Measurements from ENCODE around the gene S100A14. TPM values are rescaled to one million over a fixed set of nuclear protein-coding genes. Genes with fewer than 3 reads are reported as not detected.
"Not testable (repeated sequence)": the region's sequence is repeated elsewhere in the genome, so short reads cannot be mapped to it uniquely, and the experiment has no call there.

The S100A14 gene
- total RNA-seq, 1 experiment from 2014 or later: 624 TPM

DNA sequence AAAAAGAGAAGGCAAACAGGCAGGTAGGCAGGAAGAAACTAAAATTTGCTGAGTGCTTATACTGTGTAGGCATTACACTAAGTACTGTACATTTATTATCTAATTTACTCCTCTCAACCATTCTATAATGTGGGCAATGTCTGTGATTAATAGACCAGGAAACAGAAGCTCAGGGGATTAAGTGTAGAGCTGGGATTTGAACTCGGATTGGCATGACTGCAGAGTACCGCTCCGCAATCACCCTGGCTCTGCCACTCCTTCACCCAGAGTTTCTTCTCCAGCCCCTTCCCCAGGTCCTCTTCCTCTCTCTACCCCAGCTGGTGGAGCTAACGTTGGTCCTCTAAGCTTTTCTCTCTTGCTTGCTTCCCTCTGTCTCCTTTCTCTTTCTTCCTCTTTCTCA lies 39.0 kb downstream of the S100A14 start:
- Mint-ChIP-seq H3K27ac (ENCODE audit: unreplicated experiment) (peak overlapping the region; percentile 73), H3K4me3 (ENCODE audit: unreplicated experiment) (peak overlapping the region; percentile 16), H3K36me3 (ENCODE audit: insufficient read depth, unreplicated experiment) (peaks cover 20% of the 10 kb centered on the region), H3K27me3 (ENCODE audit: insufficient read depth, unreplicated experiment) (no peaks in the 10 kb centered on the region), H3K4me1 (ENCODE audit: low read depth, unreplicated experiment) (peaks cover 45% of the 10 kb centered on the region), H3K9me3 (ENCODE audit: unreplicated experiment) (no peaks in the 10 kb centered on the region)
- Histone ChIP-seq H3K4me1 (peaks cover 63% of the 10 kb centered on the region), H3K36me3 (ENCODE audit: control insufficient read depth, insufficient read depth, low read length) (no peaks in the 10 kb centered on the region), H3K27me3 (replicated peaks; ENCODE audit: control insufficient read depth, insufficient read depth, low read length) (no peaks in the 10 kb centered on the region), H3K9me3 (no peaks in the 10 kb centered on the region), H3K4me3 (ENCODE audit: low read depth, low read length) (no peak overlapping the region)
- no TSS peak for BruUV-seq (replicated peaks)
- DNase-seq: no peak
- TF ChIP-seq, protein P1, sequence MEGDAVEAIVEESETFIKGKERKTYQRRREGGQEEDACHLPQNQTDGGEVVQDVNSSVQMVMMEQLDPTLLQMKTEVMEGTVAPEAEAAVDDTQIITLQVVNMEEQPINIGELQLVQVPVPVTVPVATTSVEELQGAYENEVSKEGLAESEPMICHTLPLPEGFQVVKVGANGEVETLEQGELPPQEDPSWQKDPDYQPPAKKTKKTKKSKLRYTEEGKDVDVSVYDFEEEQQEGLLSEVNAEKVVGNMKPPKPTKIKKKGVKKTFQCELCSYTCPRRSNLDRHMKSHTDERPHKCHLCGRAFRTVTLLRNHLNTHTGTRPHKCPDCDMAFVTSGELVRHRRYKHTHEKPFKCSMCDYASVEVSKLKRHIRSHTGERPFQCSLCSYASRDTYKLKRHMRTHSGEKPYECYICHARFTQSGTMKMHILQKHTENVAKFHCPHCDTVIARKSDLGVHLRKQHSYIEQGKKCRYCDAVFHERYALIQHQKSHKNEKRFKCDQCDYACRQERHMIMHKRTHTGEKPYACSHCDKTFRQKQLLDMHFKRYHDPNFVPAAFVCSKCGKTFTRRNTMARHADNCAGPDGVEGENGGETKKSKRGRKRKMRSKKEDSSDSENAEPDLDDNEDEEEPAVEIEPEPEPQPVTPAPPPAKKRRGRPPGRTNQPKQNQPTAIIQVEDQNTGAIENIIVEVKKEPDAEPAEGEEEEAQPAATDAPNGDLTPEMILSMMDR (IDR thresholded peaks at IDR 0.05; ENCODE audit: insufficient read depth in 1 of 2, low read depth in 1 of 2, low read length in 1 of 2, severe bottlenecking in 1 of 2, unreplicated experiment in 1 of 2): no peak
- intact Hi-C loops (cut with micrococcal nuclease; ENCODE audit: unreplicated experiment): loop anchor here (5.0 kb wide), 1 partner anchor 95 kb away; the partner anchor contains the start of gene ILF2
- POLR2A ChIA-PET: interaction anchor here (0.5 to 2.8 kb wide), 8 partner anchors 11 to 301 kb away, joined by 3 to 25 read pairs (median 6); partner anchors contain the start of genes CHTOP, S100A13, S100A14 and S100A16
- CTCF ChIA-PET: interaction anchor here (0.6 to 1.5 kb wide), 6 partner anchors 9 to 50 kb away, joined by 3 to 10 read pairs (median 5); partner anchors contain the start of genes S100A1, S100A13 and S100A14

- H3K4me3 ChIP-seq (ENCODE audit: low read depth, low read length); BruUV-seq (replicated peaks); H3K36me3 ChIP-seq (ENCODE audit: control insufficient read depth, insufficient read depth, low read length); H3K4me3 Mint-ChIP-seq (ENCODE audit: unreplicated experiment); H3K27me3 Mint-ChIP-seq (ENCODE audit: insufficient read depth, unreplicated experiment); H3K27me3 ChIP-seq (replicated peaks; ENCODE audit: control insufficient read depth, insufficient read depth, low read length); H3K9me3 Mint-ChIP-seq (ENCODE audit: unreplicated experiment); H3K9me3 ChIP-seq: not testable (repeated sequence)
- peak; percentile 68 to 80 for DNase-seq
- CTCF ChIA-PET: interaction anchor here (0.9 to 1.3 kb wide), 4 partner anchors 37 to 56 kb away, joined by 3 to 8 read pairs (median 4); partner anchors contain the start of genes S100A13 and S100A16
- POLR2A ChIA-PET: interaction anchor here (0.9 to 1.2 kb wide), 5 partner anchors 9 to 58 kb away, joined by 3 to 9 read pairs (median 3); partner anchors contain the start of genes CHTOP, S100A13 and S100A14
- Mint-ChIP-seq H3K27ac (ENCODE audit: unreplicated experiment) (peak overlapping the region; percentile 73), H3K36me3 (ENCODE audit: insufficient read depth, unreplicated experiment) (peaks cover 20% of the 10 kb centered on the region), H3K4me1 (ENCODE audit: low read depth, unreplicated experiment) (peaks cover 60% of the 10 kb centered on the region)
- H3K4me1 ChIP-seq: peaks cover 62% of the 10 kb centered on the region
- intact Hi-C loops (cut with micrococcal nuclease; ENCODE audit: unreplicated experiment): loop anchor here (5.0 kb wide), 1 partner anchor 97 kb away; the partner anchor contains the start of gene ILF2
Observed at GRCh38 chr1:153575497-153575896, 40.6 kb downstream of the S100A14 start.

- H3K27me3 Mint-ChIP-seq (ENCODE audit: insufficient read depth, unreplicated experiment); POLR2A ChIA-PET; DNase-seq; H3K9me3 ChIP-seq; H3K36me3 ChIP-seq (ENCODE audit: control insufficient read depth, insufficient read depth, low read length); H3K4me3 ChIP-seq (ENCODE audit: low read depth, low read length); H3K27me3 ChIP-seq (replicated peaks; ENCODE audit: control insufficient read depth, insufficient read depth, low read length); H3K9me3 Mint-ChIP-seq (ENCODE audit: unreplicated experiment); H3K4me3 Mint-ChIP-seq (ENCODE audit: unreplicated experiment); CTCF ChIA-PET; BruUV-seq (replicated peaks): not testable (repeated sequence)
- peaks cover 62% of the 10 kb centered on the region for H3K4me1 ChIP-seq
- Mint-ChIP-seq H3K27ac (ENCODE audit: unreplicated experiment) (peak overlapping the region; percentile 73), H3K36me3 (ENCODE audit: insufficient read depth, unreplicated experiment) (peaks cover 20% of the 10 kb centered on the region), H3K4me1 (ENCODE audit: low read depth, unreplicated experiment) (peaks cover 63% of the 10 kb centered on the region)
- intact Hi-C loops (cut with micrococcal nuclease; ENCODE audit: unreplicated experiment): loop anchor here (5.0 kb wide), 1 partner anchor 97 kb away; the partner anchor contains the start of gene ILF2
Observed at GRCh38 chr1:153575081-153575491, 41.0 kb downstream of the S100A14 start.

- intact Hi-C loops (cut with micrococcal nuclease; ENCODE audit: unreplicated experiment): loop anchor here (2.0 kb wide), 1 partner anchor 53 kb away; the partner anchor contains the start of gene S100A13
- Histone ChIP-seq H3K4me1 (peaks cover 58% of the 10 kb centered on the region), H3K27me3 (replicated peaks; ENCODE audit: control insufficient read depth, insufficient read depth, low read length) (no peaks in the 10 kb centered on the region), H3K4me3 (ENCODE audit: low read depth, low read length) (no peak overlapping the region), H3K9me3 (no peaks in the 10 kb centered on the region), H3K36me3 (ENCODE audit: control insufficient read depth, insufficient read depth, low read length) (no peaks in the 10 kb centered on the region)
- no peak overlapping the region for H3K4me3 Mint-ChIP-seq (ENCODE audit: unreplicated experiment)
- peaks cover 16% of the 10 kb centered on the region for H3K36me3 Mint-ChIP-seq (ENCODE audit: insufficient read depth, unreplicated experiment)
- POLR2A ChIA-PET: no interaction called here
- peak overlapping the region; percentile 29 for H3K27ac Mint-ChIP-seq (ENCODE audit: unreplicated experiment)
- DNase-seq: no peak
- no peaks in the 10 kb centered on the region for H3K27me3 Mint-ChIP-seq (ENCODE audit: insufficient read depth, unreplicated experiment)
- no peaks in the 10 kb centered on the region for H3K9me3 Mint-ChIP-seq (ENCODE audit: unreplicated experiment)
- no TSS peak for BruUV-seq (replicated peaks)
- H3K4me1 Mint-ChIP-seq (ENCODE audit: low read depth, unreplicated experiment): peaks cover 65% of the 10 kb centered on the region
- TF ChIP-seq, protein P1 (IDR thresholded peaks at IDR 0.05; ENCODE audit: insufficient read depth in 1 of 2, low read depth in 1 of 2, low read length in 1 of 2, severe bottlenecking in 1 of 2, unreplicated experiment in 1 of 2): no peak
- CTCF ChIA-PET: interaction anchor here (1.3 to 3.1 kb wide), 4 partner anchors 35 to 61 kb away, joined by 4 to 25 read pairs (median 12); partner anchors contain the start of genes CHTOP, S100A1, S100A13 and S100A14
Observed at GRCh38 chr1:153573351-153573750, 42.8 kb downstream of the S100A14 start.

All from Caco-2 (cell line).